HCT116 (cell line): ENCODE measurements around the gene PLG. TPM values are rescaled to one million over a fixed set of nuclear protein-coding genes. Genes with fewer than 3 reads are reported as not detected.
"Not testable (repeated sequence)": the region's sequence is repeated elsewhere in the genome, so short reads cannot be mapped to it uniquely, and the experiment has no call there.

ENCODE experiments used
- ATAC-seq: fragments of 200-7000 bp; cut with Tn5 transposase; 2 replicates; pipeline ENCODE4 v1.9.1; 2020; ENCODE audit warnings: mild to moderate bottlenecking, moderate library complexity
- BruUV-seq: library from RNA; stranded (reverse); fragments of 400-500 nt; replicated peaks from 2 replicates; lab custom pipeline; 2021; lab: Mats Ljungman, UMichigan
- CTCF ChIA-PET: fragments of 300-600 bp; sonication (Branson Sonifier 250); formaldehyde crosslinking; loops from one replicate; lab custom pipeline; 2021; ENCODE audit warnings: antibody characterized with exemption; lab: Charles Lee
- POLR2A ChIA-PET: fragments of 300-600, 350-600 bp; sonication (Branson Sonifier 250); formaldehyde crosslinking; loops from one replicate; lab custom pipeline; 2021; ENCODE audit warnings: antibody characterized with exemption; lab: Charles Lee
- RAD21 ChIA-PET, 2 experiments: fragments of 300-600 bp; sonication (Branson Sonifier 250); formaldehyde crosslinking; loops; one replicate each; lab custom pipeline; 2023; ENCODE audit warnings: low total read pairs in 2 of 2; ENCODE audit not compliant: uncharacterized antibody in 2 of 2, unreplicated experiment in 2 of 2, low non-redundant PET in 1 of 2; lab: Charles Lee
- DNase-seq: peaks from one replicate; pipeline ENCODE4 v3.0.0-alpha.2; 2010; ENCODE audit warnings: low read depth, low spot score
- H2AFZ ChIP-seq: fragments of 200-600 bp; shearing (Covaris generic), sonication (generic); 2 replicates; pipeline ENCODE4 v1.6.1; 2017; ENCODE audit warnings: low read depth, mixed run types, mixed read lengths, antibody characterized with exemption, low read length; ENCODE audit not compliant: poor library complexity, severe bottlenecking
- H3K27ac ChIP-seq: 2 replicates; pipeline ENCODE4 v1.5.1; 2012; ENCODE audit warnings: low read depth, low read length
- H3K27me3 ChIP-seq: fragments of 200-600 bp; sonication (generic); 2 replicates; pipeline ENCODE4 v1.6.1; 2016; ENCODE audit warnings: mixed run types, low read length, mixed read lengths; ENCODE audit not compliant: insufficient read depth
- H3K36me3 ChIP-seq, 2 experiments: fragments of 200-500 bp in 1 of 2; fragments of 200-600 bp in 1 of 2; sonication (Bioruptor generic) in 1 of 2; sonication (generic) in 1 of 2; 2 replicates each; pipeline versions ENCODE4 v1.5.1 to v1.6.1; 2014 to 2016; ENCODE audit warnings: low read length in 2 of 2, inconsistent platforms in 1 of 2, mixed read lengths in 1 of 2, mixed run types in 1 of 2; ENCODE audit not compliant: insufficient read depth in 2 of 2, control insufficient read depth in 1 of 2
- H3K4me1 ChIP-seq, 2 experiments: fragments of 200-600 bp in 1 of 2; sonication (generic) in 1 of 2; 2 replicates each; pipeline versions ENCODE4 v1.5.1 to v1.6.1; 2012 to 2017; ENCODE audit warnings: low read length in 2 of 2, inconsistent platforms in 1 of 2, mild to moderate bottlenecking in 1 of 2, mixed read lengths in 1 of 2, mixed run types in 1 of 2, moderate library complexity in 1 of 2; ENCODE audit not compliant: insufficient read depth in 2 of 2, control insufficient read depth in 1 of 2
- H3K4me2 ChIP-seq: fragments of 200-600 bp; sonication (generic); 2 replicates; pipeline ENCODE4 v1.6.1; 2017; ENCODE audit warnings: mixed run types, low read length, mixed read lengths
- H3K4me3 ChIP-seq, 2 experiments: fragments of 200-600 bp in 1 of 2; sonication (generic) in 1 of 2; replicated peaks in 1 of 2; 2 replicates each; pipeline ENCODE4 v1.5.1; 2011 to 2016; ENCODE audit warnings: low read length in 2 of 2, control low read depth in 1 of 2, low read depth in 1 of 2, mild to moderate bottlenecking in 1 of 2, mixed read lengths in 1 of 2, mixed run types in 1 of 2
- H3K79me2 ChIP-seq: fragments of 200-600 bp; sonication (generic); 2 replicates; pipeline ENCODE4 v1.6.1; 2017; ENCODE audit warnings: mild to moderate bottlenecking, mixed run types, low read length, moderate library complexity, mixed read lengths; ENCODE audit not compliant: insufficient read depth
- H3K9ac ChIP-seq: fragments of 200-600 bp; sonication (generic); 2 replicates; pipeline ENCODE4 v1.6.1; 2016; ENCODE audit warnings: low read length, mixed read lengths
- H3K9me2 ChIP-seq: fragments of 200-600 bp; sonication (generic), shearing (Covaris generic); 2 replicates; pipeline ENCODE4 v1.6.1; 2017; ENCODE audit warnings: mixed run types, mild to moderate bottlenecking, moderate library complexity; ENCODE audit not compliant: insufficient read depth
- H3K9me3 ChIP-seq, 2 experiments: fragments of 200-500 bp in 1 of 2; fragments of 200-600 bp in 1 of 2; sonication (Bioruptor generic) in 1 of 2; sonication (generic) in 1 of 2; 2 replicates each; pipeline ENCODE4 v1.6.1; 2014 to 2017; ENCODE audit warnings: low read length in 2 of 2, mixed read lengths in 2 of 2, inconsistent platforms in 1 of 2, low read depth in 1 of 2, mild to moderate bottlenecking in 1 of 2, mixed run types in 1 of 2, moderate library complexity in 1 of 2; ENCODE audit not compliant: control insufficient read depth in 1 of 2, insufficient read depth in 1 of 2
- H4K20me1 ChIP-seq: fragments of 200-600 bp; sonication (generic), shearing (Covaris generic); 2 replicates; pipeline ENCODE4 v1.6.1; 2017; ENCODE audit warnings: mixed run types, mild to moderate bottlenecking, moderate library complexity; ENCODE audit not compliant: insufficient read depth
- ATF3 ChIP-seq: IDR thresholded peaks from 2 replicates; pipeline ENCODE4 v1.6.1; 2012
- CBX3 ChIP-seq: IDR thresholded peaks from 2 replicates; pipeline ENCODE4 v1.6.1; 2012; ENCODE audit warnings: low read depth
- CEBPB ChIP-seq: IDR thresholded peaks from 2 replicates; pipeline ENCODE4 v1.6.1; 2012; ENCODE audit warnings: low read depth
- CTCF ChIP-seq, 3 experiments: fragments of 200-600 bp in 1 of 3; sonication (generic) in 1 of 3; IDR thresholded peaks in 2 of 3; conservative IDR thresholded peaks in 1 of 3; 2 replicates each; pipeline ENCODE4 v1.5.1; 2012 to 2017; ENCODE audit warnings: low read depth in 2 of 3, low read length in 2 of 3, antibody characterized with exemption in 1 of 3, borderline replicate concordance in 1 of 3, control low read depth in 1 of 3, mild to moderate bottlenecking in 1 of 3, mixed read lengths in 1 of 3, mixed run types in 1 of 3, moderate library complexity in 1 of 3; ENCODE audit not compliant: insufficient read depth in 1 of 3
- ELF1 ChIP-seq: IDR thresholded peaks from 2 replicates; pipeline ENCODE4 v1.6.1; 2012; ENCODE audit warnings: low read depth, borderline replicate concordance
- EZH2 ChIP-seq: fragments of 200-600 bp; sonication (generic); IDR thresholded peaks from 2 replicates; pipeline ENCODE4 v1.6.1; 2017; ENCODE audit warnings: antibody characterized with exemption, mixed run types
- JUND ChIP-seq: IDR thresholded peaks from 2 replicates; pipeline ENCODE4 v1.6.1; 2012
- POLR2A ChIP-seq: IDR thresholded peaks from 2 replicates; pipeline ENCODE4 v1.7.0; 2011; ENCODE audit warnings: borderline replicate concordance; ENCODE audit not compliant: insufficient read depth, insufficient read length; ENCODE audit errors: extremely low read depth
- SP1 ChIP-seq: IDR thresholded peaks from 2 replicates; pipeline ENCODE4 v1.6.1; 2012; ENCODE audit warnings: low read depth
- TCF7L2 ChIP-seq: IDR thresholded peaks from 2 replicates; pipeline ENCODE4 v1.7.0; 2011; ENCODE audit warnings: borderline replicate concordance, inconsistent platforms; ENCODE audit not compliant: insufficient read depth, insufficient read length; ENCODE audit errors: extremely low read depth
- YY1 ChIP-seq: IDR thresholded peaks from 2 replicates; pipeline ENCODE4 v1.6.1; 2011; ENCODE audit warnings: low read length, low read depth, moderate library complexity, mild to moderate bottlenecking; ENCODE audit not compliant: insufficient replicate concordance; ENCODE audit errors: extremely low read depth
- ZFX ChIP-seq: fragments of 450-650 bp; IDR thresholded peaks from 2 replicates; pipeline ENCODE4 v1.6.1; 2017
- intact Hi-C: fragments of 100-400 bp; cut with micrococcal nuclease; formaldehyde crosslinking; loops from 2 replicates; pipeline ENCODE4 v1.10.0; 2022
- total RNA-seq: library from RNA; stranded (reverse); gene quantifications from one replicate; pipeline ENCODE4 v1.2.1, GENCODE V29; 2021; ENCODE audit not compliant: unreplicated experiment

Gene PLG
- total RNA-seq, 1 experiment from 2014 or later = 0.69 TPM

GRCh38 chr6:160668589-160668988 is 33.5 kb upstream of the PLG start:
- H3K79me2 ChIP-seq = no peaks in the 10 kb centered on the region
- ChIA-PET CTCF (no interaction called here), POLR2A (no interaction called here), RAD21 (no interaction called here)
- H3K9me3 ChIP-seq = no peaks in the 10 kb centered on the region
- H2AFZ ChIP-seq = no peak overlapping the region
- H3K4me2 ChIP-seq = no peak overlapping the region
- 0 out of 2 replicates have a peak, but pooled peaks cover 9% of the 10 kb centered on the region for H3K27me3 ChIP-seq
- no peaks in the 10 kb centered on the region for H3K9me2 ChIP-seq
- no peak overlapping the region for H3K27ac ChIP-seq
- DNase-seq = no peak
- intact Hi-C loops = loop anchor here (1.0 to 10.0 kb wide), 2 partner anchors 148 to 804 kb away; no protein-coding TSS in a partner anchor
- no peaks in the 10 kb centered on the region for H3K4me1 ChIP-seq
- H3K4me3 ChIP-seq = no peak overlapping the region
- TF ChIP-seq JUND = no peak
- TF ChIP-seq SP1 = no peak
- TF ChIP-seq CTCF (IDR thresholded peaks at IDR 0.05 in 2 of 3, conservative IDR thresholded peaks at IDR 0.05 in 1 of 3; ENCODE audit: borderline replicate concordance in 1 of 3, insufficient read depth in 1 of 3, low read depth in 2 of 3, low read length in 2 of 3) = no peak
- no peak for TF ChIP-seq ZFX
- TF ChIP-seq ATF3 = no peak
- no peak for TF ChIP-seq CBX3
- TF ChIP-seq EZH2 = no peak
- TF ChIP-seq POLR2A = no peak
- TF ChIP-seq YY1 = no peak
- no peak for TF ChIP-seq CEBPB
- TF ChIP-seq ELF1 = no peak
- TF ChIP-seq TCF7L2 = no peak
- H3K9ac ChIP-seq = no peak overlapping the region
- no peak for ATAC-seq
- no TSS peak for BruUV-seq
- H3K36me3 ChIP-seq = no peaks in the 10 kb centered on the region
- H4K20me1 ChIP-seq = no peaks in the 10 kb centered on the region

GRCh38 chr6:160676418-160676817 is 25.6 kb upstream of the PLG start:
- H3K36me3 ChIP-seq, CTCF ChIA-PET, RAD21 ChIA-PET, intact Hi-C loops, H3K4me3 ChIP-seq, BruUV-seq, DNase-seq, H3K79me2 ChIP-seq, H3K27ac ChIP-seq, H3K9me2 ChIP-seq, H3K9ac ChIP-seq, H3K4me2 ChIP-seq, H3K27me3 ChIP-seq, POLR2A ChIA-PET, H3K4me1 ChIP-seq, ATAC-seq, H4K20me1 ChIP-seq, H2AFZ ChIP-seq, H3K9me3 ChIP-seq: not testable (repeated sequence)
